Osteoblast (primary cell): ENCODE data around the gene PRMT9. TPM values are rescaled to one million over a fixed set of nuclear protein-coding genes. Genes with fewer than 3 reads are reported as not detected.

ENCODE experiments used
- DNase-seq: peaks from one replicate; pipeline ENCODE4 v3.0.0; 2011; ENCODE audit warnings: low spot score, mixed read lengths; ENCODE audit not compliant: insufficient read length; ENCODE audit errors: missing footprints
- H2AFZ ChIP-seq: 2 replicates; pipeline ENCODE4 v1.6.0; 2011; ENCODE audit warnings: mild to moderate bottlenecking, low read length
- H3K27ac ChIP-seq: 2 replicates; pipeline ENCODE4 v1.5.1; 2011; ENCODE audit warnings: mild to moderate bottlenecking, low read depth, low read length, moderate library complexity
- H3K27me3 ChIP-seq: 2 replicates; pipeline ENCODE4 v1.6.0; 2012; ENCODE audit warnings: mild to moderate bottlenecking, control low read depth, inconsistent platforms, low read length, moderate library complexity; ENCODE audit not compliant: insufficient read depth
- H3K36me3 ChIP-seq: 2 replicates; pipeline ENCODE4 v1.5.1; 2011; ENCODE audit warnings: mild to moderate bottlenecking, low read length, control low read depth, moderate library complexity; ENCODE audit not compliant: insufficient read depth
- H3K4me1 ChIP-seq: 2 replicates; pipeline ENCODE4 v1.5.1; 2011; ENCODE audit warnings: mild to moderate bottlenecking, low read length, control low read depth, moderate library complexity; ENCODE audit not compliant: insufficient read depth
- H3K4me2 ChIP-seq: 2 replicates; pipeline ENCODE4 v1.6.0; 2011; ENCODE audit warnings: mild to moderate bottlenecking, low read length; ENCODE audit not compliant: insufficient read depth
- H3K4me3 ChIP-seq: fragments of 200-600 bp; sonication (generic); 3 replicates; pipeline ENCODE4 v1.5.1; 2012; ENCODE audit warnings: mild to moderate bottlenecking, low read length, inconsistent platforms; ENCODE audit not compliant: insufficient read depth
- H3K79me2 ChIP-seq: 2 replicates; pipeline ENCODE4 v1.6.0; 2012; ENCODE audit warnings: mild to moderate bottlenecking, low read length, control low read depth, inconsistent platforms; ENCODE audit not compliant: insufficient read depth
- H3K9me3 ChIP-seq: 2 replicates; pipeline ENCODE4 v1.5.1; 2011; ENCODE audit warnings: low read depth, low read length, control low read depth
- H4K20me1 ChIP-seq: 2 replicates; pipeline ENCODE4 v1.6.0; 2012; ENCODE audit warnings: mild to moderate bottlenecking, low read length, control low read depth; ENCODE audit not compliant: insufficient read depth
- CTCF ChIP-seq: IDR thresholded peaks from 2 replicates; pipeline ENCODE4 v1.5.1; 2011; ENCODE audit warnings: mild to moderate bottlenecking, low read depth, low read length, moderate library complexity; ENCODE audit errors: extremely low read depth
- total RNA-seq: library from RNA; depleted of rRNA; stranded (reverse); fragments of >200 nt; gene quantifications from 2 replicates; pipeline ENCODE4 v1.2.3, GENCODE V29; 2012

The PRMT9 gene
- total RNA-seq, 1 donor, result 9.0 TPM

GRCh38 chr4:147617173-147617840 lies 66.7 kb downstream of the PRMT9 start, which contains the start of gene TMEM184C:
TMEM184C (plus strand) TSS chr4:147617397; CDS start chr4:147617957, 560 bp downstream.
- H3K79me2 ChIP-seq, result peaks cover 47% of the 10 kb centered on the region
- peak; percentile 94 for DNase-seq
- H3K4me2 ChIP-seq, result peak within 1 kb of the TSS; percentile 95
- H3K9me3 ChIP-seq, result no peaks in the 10 kb centered on the region
- H3K27ac ChIP-seq, result peak within 1 kb of the TSS; percentile 90
- H3K36me3 ChIP-seq, result no peaks in the 10 kb centered on the region
- H3K4me3 ChIP-seq, result peak within 1 kb of the TSS; percentile 99
- H3K4me1 ChIP-seq, result peaks cover 17% of the 10 kb centered on the region
- peaks cover 4% of the 10 kb centered on the region for H3K27me3 ChIP-seq
- TF ChIP-seq CTCF, result no peak
- H4K20me1 ChIP-seq, result peaks cover 10% of the 10 kb centered on the region
- H2AFZ ChIP-seq, result peak within 1 kb of the TSS; percentile 100

GRCh38 chr4:147616849-147617172 lies 67.2 kb downstream of the PRMT9 start:
- no peak for DNase-seq
- Histone ChIP-seq H3K4me2 (peak overlapping the region; percentile 95), H3K4me3 (peak overlapping the region; percentile 99), H2AFZ (peak overlapping the region; percentile 100), H3K9me3 (no peaks in the 10 kb centered on the region), H3K36me3 (no peaks in the 10 kb centered on the region), H3K27ac (no peak overlapping the region), H3K27me3 (peaks cover 4% of the 10 kb centered on the region), H3K4me1 (peaks cover 17% of the 10 kb centered on the region), H3K79me2 (peaks cover 43% of the 10 kb centered on the region), H4K20me1 (peaks cover 10% of the 10 kb centered on the region)
- no peak for TF ChIP-seq CTCF

DNA sequence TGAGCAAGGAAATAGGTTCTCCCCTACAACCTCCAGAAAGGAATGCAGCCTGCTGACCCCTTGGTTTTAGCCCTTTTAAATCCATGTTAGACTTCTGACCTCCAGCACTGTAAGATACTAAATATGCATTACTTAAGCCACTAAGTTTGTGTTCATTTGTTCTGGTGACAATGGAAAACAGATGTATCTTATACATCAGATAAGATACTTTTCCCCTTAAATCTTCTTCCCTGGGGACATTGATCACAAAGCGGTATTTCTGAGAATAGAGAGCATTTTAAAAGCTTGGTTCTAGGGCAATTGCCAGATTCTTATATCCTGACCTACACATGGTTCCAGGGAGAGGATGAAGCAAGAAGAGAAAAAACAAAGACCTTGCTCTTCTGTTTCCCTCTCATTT lies 73.3 kb downstream of the PRMT9 start:
- H3K27me3 ChIP-seq, result peaks cover 12% of the 10 kb centered on the region
- H3K9me3 ChIP-seq, result no peaks in the 10 kb centered on the region
- H4K20me1 ChIP-seq, result no peaks in the 10 kb centered on the region
- no peak for TF ChIP-seq CTCF
- no peaks in the 10 kb centered on the region for H3K4me1 ChIP-seq
- H3K4me3 ChIP-seq, result no peak overlapping the region
- no peak overlapping the region for H3K27ac ChIP-seq
- H3K4me2 ChIP-seq, result no peak overlapping the region
- no peak overlapping the region for H2AFZ ChIP-seq
- no peak for DNase-seq
- H3K79me2 ChIP-seq, result no peaks in the 10 kb centered on the region
- H3K36me3 ChIP-seq, result no peaks in the 10 kb centered on the region

- Histone ChIP-seq H3K9me3 (no peaks in the 10 kb centered on the region), H3K27me3 (peaks cover 8% of the 10 kb centered on the region), H4K20me1 (no peaks in the 10 kb centered on the region), H3K4me2 (no peak overlapping the region), H3K4me3 (no peak overlapping the region), H3K4me1 (no peaks in the 10 kb centered on the region), H2AFZ (no peak overlapping the region), H3K36me3 (no peaks in the 10 kb centered on the region), H3K79me2 (no peaks in the 10 kb centered on the region), H3K27ac (no peak overlapping the region)
- TF ChIP-seq CTCF, result no peak
- no peak for DNase-seq
Measured at GRCh38 chr4:147607471-147607870, 76.5 kb downstream of the PRMT9 start.
